Stimulated activated CD4-positive, alpha-beta T cell treated with anti-CD3 and anti-CD28 coated beads, Interleukin-12 subunit alpha, Interleukin-12 subunit beta, amount 100 ng/mL, for 24 hours (primary cell): ENCODE results near the gene BAHD1.

Source experiments
- DNase-seq, 2 experiments: peaks; one replicate each; pipeline ENCODE4 v3.0.0-alpha.2; 2020; ENCODE audit warnings: low read depth in 2 of 2

BAHD1 gene

DNA sequence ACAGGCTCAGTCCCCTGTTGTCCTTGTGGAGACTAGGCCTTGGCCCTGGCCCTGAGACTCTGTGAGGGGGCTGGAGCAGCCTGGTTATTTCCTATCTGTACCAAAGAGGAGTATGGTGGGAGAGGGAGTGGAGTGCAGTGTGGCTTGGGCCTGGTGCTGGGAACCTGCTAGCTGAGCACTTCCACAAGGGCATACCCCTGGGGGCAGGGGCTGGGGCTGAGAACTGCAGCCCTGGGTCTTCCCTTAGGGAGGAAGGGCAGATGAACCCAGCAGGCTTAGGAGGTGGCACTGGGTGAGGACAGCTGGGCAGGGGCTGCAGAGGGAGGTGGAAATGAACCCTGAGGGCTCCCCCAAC, 26.5 kb downstream of the BAHD1 start:
- DNase-seq: no peak

DNA sequence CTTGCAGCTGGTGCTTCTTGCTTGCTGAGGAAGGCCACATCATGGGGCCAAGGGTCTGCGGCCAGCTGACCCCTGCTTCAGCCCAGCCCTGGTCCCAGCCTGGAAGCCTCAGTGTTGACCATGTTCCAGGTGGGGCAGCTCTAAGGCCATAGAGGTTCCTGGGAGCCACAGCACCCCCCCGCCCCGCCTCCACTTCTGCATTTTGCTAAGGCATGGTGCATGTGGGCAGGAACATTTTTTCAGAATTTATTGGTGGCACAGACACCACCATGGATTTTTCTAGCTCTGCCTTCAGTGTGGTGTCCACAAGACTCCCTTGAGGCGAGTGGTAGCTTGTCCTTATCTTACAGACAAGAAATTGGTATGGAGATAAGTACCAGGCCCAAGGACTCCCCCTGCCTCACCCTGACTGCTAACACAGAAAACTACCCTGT, 28.2 kb downstream of the BAHD1 start:
- no peak for DNase-seq

DNA sequence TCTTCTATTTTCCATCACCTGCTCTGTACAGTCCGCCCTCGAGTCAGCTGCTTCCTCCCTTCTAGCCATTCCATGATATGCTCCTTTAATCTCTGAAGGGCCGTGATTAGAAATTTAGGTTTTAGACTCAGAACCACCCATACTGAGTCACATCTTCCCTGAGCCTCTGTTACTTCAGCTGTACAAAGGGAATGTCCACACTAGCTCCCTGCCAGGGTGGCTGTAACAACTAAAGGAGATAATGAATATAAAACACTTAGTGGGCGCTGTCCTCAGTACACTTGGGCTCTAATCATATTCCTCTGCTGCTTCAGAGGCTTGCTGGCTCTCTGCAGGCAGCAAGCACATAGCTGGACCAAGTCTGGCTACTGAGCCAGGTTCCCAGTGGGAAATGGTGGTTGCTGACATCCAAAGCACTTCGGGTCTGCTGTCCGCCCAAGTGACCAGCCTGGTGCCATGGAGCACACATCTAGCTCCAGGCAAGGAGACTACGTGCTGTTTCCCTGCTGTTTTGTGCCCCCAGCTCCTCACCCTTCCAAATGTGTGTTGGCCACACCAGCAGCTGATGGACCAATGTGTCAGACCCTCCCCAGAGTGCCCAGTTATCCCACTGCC, 29.1 kb downstream of the BAHD1 start:
- no peak for DNase-seq

DNA sequence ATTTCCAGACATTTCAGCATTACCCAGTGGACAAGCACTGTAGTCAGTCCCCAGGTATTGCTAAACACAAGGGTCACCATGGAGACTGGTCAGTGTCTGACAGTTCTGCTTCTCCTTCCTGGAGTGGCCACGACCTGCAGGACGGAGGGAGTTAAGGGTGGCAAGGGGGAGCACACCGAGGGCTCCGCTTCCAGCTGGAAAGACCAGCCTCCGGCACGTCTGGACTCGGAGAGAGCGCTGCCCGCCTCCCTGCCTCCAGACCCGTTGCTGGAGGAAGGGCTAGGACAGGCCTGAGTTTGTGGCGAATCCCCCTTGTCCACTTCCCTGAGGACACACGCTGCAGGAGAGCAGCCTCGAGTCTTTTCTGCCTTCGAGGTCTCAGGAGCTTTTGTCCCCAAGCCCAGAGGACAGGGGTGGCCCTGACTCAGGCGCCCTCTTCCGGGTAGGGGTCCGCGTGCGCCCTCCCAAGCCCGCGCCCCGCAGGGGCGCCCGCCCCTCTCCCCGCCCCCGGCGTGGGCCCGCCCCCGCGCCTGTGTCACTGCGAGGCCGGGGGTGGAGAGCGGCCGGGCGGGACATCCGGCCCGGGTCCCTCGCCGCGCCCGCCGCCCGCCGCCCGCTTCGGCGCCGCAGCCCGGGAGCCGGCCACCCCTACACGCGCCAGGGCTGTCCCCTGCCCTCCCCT, 29.8 kb downstream of the BAHD1 start, which contains the start of gene CHST14:
Gene CHST14, plus strand, starts transcription at position 562 of the 682 bp plus-strand sequence. CDS start 230 bp downstream, outside the sequence.
- peak in 1 of 2 experiments; percentile 36 for DNase-seq

DNA sequence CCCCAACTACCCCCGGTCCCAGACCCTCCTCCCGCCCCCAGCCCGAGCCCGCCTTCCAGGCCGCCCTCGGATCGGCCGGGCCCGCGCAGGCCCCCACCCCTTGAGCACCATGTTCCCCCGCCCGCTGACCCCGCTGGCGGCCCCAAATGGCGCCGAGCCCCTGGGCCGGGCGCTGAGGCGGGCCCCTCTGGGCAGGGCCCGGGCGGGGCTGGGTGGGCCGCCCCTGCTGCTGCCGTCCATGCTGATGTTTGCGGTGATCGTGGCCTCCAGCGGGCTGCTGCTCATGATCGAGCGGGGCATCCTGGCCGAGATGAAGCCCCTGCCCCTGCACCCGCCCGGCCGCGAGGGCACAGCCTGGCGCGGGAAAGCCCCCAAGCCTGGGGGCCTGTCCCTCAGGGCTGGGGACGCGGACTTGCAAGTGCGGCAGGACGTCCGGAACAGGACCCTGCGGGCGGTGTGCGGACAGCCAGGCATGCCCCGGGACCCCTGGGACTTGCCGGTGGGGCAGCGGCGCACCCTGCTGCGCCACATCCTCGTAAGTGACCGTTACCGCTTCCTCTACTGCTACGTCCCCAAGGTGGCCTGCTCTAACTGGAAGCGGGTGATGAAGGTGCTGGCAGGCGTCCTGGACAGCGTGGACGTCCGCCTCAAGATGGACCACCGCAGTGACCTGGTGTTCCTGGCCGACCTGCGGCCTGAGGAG, 30.5 kb downstream of the BAHD1 start:
- DNase-seq: no peak

DNA sequence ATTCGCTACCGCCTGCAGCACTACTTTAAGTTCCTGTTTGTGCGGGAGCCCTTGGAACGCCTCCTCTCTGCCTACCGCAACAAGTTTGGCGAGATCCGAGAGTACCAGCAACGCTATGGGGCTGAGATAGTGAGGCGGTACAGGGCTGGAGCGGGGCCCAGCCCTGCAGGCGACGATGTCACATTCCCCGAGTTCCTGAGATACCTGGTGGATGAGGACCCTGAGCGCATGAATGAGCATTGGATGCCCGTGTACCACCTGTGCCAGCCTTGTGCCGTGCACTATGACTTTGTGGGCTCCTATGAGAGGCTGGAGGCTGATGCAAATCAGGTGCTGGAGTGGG, 31.0 kb downstream of the BAHD1 start:
- DNase-seq: no peak

DNA sequence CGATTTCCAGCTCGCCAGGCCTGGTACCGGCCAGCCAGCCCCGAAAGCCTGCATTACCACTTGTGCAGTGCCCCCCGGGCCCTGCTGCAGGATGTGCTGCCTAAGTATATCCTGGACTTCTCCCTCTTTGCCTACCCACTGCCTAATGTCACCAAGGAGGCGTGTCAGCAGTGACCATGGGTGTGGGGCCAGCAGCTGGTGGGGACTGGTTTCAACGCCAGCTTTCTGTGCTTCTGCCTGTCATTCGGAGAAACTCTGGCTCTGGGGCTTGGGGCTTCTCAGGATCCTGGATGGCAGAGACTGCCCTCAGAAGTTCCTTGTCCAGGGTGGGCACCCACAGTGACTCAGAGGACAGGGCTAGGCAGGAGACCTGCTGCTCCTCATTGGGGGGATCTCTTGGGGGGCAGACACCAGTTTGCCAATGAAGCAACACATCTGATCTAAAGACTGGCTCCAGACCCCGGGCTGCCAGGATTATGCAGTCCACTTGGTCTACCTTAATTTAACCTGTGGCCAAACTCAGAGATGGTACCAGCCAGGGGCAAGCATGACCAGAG, 31.5 kb downstream of the BAHD1 start:
- no peak for DNase-seq

DNA sequence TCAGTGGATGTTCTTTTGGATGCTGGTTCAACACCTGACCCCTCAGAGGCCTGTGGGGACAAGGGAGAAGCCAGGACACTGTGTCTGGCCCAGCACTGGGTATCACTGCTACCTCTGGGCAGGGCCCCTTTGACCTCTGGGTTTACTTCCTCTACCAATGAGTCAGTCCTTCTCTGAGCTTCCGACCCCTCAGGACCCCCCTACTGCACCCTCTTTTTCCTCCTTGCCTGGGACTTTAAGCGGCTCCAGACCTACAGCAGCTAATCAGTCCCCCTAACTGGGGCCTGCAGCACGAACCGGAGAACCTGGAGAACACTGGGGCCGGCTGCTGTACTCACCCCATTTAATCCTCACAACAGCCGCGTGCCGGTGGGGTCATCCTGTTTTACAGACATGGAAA, 33.8 kb downstream of the BAHD1 start:
- DNase-seq: no peak

DNA sequence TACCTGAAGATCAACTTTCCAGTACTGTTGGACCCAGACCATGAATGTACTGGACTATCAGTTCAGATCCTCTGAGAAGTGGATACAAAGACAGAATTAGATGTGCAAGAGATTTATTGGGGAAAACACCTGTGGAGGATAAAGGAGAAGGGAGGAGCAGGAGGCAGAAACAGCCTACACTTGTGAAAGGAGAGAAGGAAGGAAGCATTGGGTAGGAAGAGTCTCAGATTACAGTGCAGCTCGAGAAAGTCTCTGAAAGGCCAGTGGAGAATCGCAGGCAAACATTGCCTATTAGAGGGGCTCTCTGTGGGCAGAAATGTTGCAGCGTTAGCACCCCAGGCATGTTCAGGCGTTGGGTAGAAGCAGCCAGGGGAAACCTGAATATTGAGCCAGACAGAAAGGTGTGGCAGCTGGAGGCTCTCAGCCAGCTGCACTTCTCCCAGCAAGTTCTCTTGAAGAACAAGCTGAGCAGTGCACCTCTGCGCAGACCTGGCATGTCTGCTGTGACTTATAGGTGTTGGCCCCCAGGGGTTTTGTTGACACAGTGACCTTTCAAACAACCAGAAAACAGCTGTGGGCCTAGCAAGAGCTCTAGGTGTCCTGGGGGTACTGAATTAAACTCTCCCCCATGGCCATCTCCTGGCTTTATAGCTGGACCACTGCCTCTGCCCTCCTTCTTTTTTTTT, 37.0 kb downstream of the BAHD1 start:
- DNase-seq: no peak

DNA sequence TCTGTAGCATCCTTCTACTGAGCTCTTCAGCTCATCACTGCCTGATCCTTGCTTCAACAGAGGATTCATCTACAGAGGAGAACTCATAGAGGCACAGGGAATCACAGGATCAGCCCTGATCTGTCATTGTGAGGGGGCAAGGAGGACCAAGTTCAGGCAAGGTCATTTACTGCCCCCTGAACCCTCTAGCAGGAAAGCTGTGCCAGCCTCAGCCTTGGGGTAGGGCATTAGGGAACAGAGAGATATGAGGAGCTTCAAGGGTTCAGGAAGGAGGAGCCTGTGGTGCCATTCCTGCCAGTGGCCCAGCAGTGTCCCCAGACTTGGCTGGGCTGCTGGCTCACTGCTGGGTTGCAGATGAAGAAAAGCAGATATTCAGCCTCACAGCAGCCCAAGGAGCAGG, 38.3 kb downstream of the BAHD1 start:
- no peak for DNase-seq

DNA sequence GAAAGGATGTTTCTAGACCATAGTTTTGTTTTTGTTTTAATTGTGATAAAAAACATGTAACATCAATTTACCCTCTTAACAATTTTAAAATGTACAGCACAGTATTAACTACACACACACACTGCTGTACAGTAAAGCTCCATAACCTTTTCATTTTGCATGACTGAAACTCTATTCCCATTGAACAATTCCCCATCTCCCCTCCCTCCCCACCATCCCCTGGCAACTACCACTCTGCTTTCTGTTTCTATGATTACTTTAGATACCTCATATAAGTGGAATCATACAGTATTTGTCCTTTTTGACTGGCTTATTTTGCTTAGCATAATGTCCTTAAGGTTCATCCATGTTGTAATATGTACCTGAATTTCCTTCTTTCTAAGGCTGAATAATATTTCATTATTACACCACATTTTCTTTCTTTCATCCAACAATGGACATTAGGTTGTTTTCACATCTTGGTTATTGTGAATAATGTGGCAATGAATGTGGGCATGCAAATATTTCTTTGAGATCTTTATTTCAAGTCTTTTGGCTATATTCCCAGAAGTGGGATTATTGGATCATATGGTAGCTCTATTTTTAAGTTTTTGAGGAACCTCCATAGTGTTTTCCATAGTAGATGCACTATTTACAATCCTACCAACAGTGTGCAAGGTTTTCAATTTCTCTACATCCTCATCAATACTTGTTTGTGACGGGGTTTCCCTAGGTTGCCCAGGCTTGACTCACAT, 40.8 kb downstream of the BAHD1 start:
- DNase-seq: no peak

DNA sequence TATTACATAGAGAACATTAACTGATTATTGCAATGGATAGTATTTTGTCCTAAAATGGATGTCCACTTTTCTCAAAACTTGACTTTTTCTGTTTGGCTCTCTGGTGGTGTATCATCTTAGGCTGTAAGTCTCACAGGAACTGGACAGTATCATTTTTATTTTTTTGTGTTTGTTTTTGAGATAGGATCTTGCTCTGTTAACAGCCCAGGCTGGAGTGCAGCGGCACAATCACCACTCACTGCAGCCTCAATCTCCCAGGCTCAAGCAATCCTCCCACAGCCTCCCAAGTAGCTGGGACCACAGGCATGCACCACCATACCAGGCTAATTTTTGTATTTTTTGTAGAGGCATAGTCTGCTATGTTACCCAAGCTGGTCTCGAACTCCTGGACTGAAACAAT, 43.2 kb downstream of the BAHD1 start:
- DNase-seq: no peak

DNA sequence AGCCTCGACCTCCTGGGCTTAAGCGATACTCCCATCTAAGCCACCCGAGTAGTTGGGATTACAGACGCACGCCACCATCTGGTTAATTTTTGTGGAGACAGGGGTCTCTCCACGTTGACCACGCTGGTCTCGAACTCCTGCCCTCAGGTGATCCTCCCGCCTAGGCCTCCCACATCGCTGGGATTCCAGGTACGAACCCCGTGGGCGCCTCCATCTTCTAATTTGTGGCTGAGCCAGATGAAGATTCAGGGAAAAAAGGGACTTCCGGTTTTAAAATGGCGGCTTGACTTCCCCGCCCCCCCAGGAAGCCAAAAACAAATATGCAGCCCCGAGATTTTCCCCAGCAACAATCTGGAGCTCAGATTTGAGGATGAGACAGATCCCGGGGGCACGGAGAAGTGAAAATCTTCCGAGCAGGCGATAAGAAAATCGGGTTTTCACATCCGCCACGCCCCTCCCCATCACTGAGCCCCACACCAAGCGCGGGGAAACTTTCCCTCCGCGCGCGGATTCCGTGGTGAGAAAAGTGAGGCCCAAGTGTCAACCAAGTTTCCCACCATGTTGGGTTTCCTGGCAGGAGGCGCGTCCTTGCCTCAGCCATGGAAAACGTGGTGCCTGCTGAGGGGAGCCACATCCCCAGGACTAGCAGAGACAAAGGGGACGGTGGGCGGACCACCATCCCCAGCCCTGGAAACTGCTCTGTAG, 45.5 kb downstream of the BAHD1 start:
- no peak for DNase-seq

DNA sequence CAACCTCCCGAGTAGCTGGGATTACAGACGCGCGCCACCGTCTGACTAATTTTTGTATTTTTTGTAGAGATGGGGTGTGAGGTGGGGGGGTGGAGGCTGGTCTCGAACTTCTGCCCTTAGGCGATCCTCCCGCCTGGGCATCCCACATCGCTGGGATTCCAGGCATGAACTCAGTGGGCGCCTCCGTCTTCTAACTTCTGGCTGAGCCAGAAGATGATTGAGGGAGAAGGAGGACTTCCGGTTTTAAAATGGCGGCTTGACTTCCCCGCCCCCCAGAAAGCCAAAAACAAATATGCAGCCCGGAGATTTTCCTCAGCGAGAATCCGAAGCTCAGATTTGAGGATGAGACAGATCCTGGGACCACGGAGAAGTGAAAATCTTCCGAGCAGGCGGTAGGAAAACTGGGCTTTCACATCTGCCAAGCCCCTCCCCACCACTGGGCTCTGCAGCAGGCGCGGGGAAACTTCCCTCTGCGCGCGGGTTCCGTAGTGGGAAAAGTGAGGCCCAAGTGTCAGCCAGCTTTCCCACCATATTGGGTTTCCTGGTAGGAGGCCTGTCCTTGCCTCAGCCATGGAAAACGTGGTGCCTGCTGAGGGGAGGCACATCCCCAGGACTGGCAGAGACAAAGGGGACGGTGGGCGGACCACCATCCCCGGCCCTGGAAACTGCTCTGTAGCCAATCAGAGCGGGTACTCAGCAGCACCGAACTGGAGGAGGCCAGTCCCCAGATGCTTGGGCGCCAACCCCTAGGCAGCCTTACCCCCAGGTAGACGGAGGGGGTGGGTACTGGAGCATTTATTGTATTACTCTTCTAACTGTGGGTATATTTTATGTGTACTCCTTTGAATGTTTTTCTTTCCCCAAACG, 47.3 kb downstream of the BAHD1 start:
- no peak for DNase-seq

DNA sequence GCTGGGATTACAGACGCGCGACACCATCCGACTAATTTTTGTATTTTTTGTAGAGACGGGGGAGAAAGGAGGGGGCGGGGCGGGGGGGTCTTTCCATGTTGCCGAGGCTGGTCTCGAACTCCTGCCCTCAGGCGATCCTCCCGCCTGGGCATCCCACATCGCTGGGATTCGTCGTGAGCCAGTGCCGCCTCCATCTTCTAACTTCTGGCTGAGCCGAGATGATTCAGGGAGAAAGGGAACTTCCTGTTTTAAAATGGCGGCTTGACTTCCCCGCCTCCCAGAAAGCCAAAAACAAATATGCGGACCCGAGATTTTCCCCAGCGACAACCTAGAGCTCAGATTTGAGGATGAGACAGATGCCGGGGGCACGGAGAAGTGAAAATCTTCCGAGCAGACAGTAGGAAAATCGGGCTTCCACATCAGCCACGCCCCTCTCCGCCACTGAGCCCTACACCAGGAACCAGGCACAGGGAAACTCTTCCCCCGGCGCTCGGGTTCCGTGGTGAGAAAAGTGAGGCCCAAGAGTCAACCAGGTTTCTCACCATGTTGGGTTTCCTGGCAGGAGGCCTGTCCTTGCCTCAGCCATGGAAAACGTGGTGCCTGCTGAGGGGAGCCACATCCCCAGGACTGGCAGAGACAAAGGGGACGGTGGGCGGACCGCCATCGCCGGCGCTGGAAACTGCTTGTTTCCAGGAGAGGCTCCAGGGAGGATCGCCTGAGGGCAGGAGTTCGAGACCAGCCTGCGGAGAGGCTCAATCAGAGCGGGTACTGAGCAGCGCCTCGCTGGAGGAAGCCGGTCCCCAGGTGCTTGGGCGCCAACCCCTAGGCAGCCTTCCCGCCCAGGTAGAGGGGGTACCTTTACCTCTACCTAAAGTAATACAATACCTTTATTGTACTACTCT, 48.8 kb downstream of the BAHD1 start:
- DNase-seq: no peak

DNA sequence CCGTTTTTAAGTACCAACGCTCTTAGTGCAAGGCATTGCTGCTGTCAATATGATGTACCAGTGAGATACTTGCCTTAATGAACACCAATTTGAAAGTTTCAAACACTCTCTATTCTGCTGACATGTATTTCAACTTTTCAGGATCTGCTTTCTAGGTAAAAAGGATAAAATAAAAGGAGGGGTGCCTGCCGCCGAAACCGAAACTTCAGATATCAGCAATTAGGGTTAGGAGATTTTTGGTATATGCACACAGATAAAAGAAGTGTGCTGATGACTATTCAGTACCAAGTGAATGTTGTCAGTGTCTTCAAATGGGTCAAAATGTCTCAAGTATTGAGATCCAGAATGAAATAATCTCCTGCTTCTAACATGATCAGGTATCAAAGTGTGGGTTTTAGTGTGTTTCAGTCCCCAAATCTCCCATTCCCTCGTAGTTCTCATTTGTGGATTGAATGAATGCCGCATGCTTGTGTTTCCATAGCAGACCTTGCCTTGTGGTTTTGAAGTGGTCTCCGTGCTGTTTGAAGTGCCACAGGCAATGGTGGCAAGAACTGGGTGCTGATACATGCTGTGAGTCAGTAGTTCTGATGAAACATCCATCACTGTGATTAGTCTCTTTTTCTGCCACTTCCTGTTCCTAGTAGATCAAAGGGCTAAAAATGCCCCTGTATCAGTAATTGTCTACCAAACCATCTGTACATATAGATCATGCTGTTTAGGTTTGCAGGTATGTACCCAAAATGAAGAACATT, 52.5 kb downstream of the BAHD1 start:
- peak; percentile 44 to 52 for DNase-seq

DNA sequence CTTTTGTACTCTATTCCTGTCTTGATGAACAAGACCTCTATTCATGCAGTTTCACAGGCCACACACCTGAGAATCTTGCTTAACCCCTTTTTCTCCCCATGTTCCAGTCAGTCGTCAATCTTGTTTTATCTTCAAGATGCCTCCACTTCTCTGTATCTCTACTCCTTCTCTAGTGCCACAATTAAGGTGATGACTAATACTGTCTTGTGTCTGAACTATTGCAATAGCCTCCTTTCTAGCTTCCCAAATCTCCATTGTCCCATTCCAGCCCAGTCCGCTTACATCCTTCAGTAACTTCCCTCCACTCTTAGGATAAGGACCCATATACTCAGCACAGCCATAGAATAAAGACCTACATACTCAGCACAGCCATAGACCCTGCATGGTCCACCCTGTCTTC, 54.8 kb downstream of the BAHD1 start:
- DNase-seq: no peak

DNA sequence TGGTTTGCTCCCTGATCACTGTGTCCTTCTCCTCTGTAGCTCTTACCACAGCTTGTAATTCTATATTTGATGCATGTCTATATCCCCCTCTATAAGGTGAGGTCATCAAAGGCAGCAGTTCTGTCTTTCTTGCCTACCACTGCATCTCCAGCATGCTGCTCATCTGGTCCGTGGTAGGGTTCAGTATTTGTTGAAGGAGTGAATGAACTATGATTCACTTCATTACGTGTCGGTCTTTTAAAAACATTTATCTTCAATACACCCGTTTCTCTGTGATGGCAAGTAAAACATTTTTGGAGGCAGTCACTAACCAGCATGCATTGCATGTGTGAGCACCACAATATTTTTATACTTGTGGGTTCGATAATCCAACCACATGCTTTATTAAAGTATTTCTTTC, 57.7 kb downstream of the BAHD1 start:
- DNase-seq: no peak
